ENCODE data around the gene AK5.

The AK5 gene

GRCh38 chr1:77355010-77355409 lies 73.2 kb downstream of the AK5 start:
- no peak for DNase-seq

- DNase-seq: no peak
Observed at GRCh38 chr1:77356136-77356535, 74.3 kb downstream of the AK5 start.

GRCh38 chr1:77360256-77360655 lies 78.4 kb downstream of the AK5 start:
- no peak for DNase-seq

GRCh38 chr1:77361621-77362020 lies 79.8 kb downstream of the AK5 start:
- no peak for DNase-seq

DNA sequence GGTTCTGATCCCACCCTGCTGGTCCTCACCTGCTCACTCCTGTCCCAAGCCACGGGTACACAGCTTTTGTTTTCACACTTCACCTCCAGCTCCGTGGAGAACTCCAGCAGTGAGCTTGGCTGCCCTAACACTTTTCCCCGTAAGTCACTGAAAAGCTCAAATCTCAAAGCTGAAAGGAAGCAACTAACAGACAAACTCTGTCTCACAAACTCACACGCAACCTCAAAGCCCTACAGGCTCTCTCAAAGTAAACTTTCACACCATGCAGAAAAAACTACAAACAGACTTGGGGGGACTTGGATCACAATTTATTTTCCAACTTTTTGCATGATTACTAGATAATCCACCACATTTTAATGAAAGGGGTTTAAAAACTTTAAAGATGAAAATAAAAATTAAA lies 88.3 kb downstream of the AK5 start:
- DNase-seq: no peak

DNA sequence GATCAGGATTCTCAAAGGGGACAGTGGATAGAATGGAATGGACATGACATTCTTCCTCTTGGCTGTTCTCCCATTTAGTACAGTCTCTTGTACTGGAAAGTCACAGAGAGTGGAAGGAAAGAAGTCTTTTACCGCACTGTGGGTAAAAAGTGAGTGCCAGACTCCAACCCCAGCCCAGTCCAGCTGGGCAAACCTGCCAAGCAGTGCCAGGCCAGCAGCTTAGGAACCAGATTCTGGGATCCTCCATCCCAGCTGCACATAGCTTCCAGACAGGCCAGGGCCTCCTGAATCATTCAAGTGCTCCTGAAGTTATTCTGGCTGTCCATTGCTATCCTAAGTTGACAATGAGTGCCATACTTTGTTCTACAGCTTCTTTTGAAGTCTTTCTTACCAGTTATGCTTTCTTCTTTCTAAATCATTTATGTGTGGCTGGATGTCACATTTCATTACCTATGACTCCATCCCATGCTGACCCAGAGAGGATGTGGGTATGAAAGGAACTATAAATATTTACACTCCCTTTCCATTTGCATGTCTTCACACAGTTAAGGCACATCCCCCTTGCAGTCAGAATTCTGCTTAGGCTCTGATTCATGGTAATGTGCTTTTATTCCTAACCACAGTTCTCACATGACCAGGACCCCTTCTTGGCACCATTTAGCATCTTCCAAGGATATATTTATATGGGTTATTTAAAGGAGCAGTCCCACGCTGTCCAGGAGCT lies 88.9 kb downstream of the AK5 start:
- DNase-seq: no peak

DNA sequence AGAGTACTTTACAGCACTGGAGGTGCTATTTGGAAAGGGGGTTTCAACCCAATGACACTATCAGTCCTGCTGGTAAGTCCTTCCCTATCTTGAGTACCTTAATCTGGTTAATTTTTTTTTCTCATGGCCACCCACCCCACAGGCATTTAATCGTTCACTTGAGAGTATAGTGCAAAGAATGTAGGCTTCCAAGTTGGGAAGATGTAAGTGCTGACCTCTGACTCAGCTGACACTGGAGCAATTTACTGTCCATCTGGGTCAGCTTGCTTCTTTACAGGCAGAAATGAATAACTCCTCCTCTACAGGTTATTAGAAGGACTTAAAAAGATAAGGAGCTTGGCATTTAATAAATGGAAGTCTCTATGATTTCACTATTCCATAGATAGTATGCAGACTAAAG lies 89.6 kb downstream of the AK5 start:
- DNase-seq: no peak

DNA sequence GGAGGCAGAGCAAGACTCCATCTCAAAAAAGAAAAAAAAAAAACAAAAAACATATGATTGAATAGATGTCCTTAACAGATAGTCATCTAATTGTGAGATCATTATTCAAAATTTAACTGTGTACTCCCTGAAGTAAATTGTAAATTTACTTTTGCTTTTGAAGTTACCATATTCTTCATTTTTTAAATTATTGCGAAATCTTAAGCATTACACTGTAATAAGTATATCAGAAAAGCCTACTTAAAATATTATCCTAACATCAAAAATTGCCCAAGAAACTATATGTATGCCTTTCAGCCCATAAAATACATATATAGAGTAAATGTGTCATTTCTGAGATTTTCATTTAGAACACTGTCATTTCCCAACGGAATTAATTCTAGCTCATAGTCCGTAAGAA lies 91.9 kb downstream of the AK5 start:
- DNase-seq: no peak

DNA sequence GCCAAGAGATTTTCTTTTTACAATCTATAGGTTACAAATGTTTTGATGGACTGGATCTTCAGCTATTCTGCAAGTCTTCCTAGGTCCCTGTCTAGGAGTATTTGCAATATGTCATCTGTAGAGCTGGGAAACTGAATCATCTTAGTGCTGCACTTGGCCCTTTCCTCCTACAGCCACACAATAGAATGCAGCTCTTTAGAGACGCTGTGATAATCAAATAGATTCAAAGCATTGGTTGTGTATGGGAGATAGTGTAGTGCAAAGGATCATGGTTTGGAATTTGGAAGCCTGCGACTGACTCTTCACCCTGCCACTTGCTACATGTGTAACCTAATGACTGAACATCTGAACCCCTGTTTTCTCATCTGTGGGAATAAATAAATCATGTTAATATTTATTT lies 93.7 kb downstream of the AK5 start:
- no peak for DNase-seq

DNA sequence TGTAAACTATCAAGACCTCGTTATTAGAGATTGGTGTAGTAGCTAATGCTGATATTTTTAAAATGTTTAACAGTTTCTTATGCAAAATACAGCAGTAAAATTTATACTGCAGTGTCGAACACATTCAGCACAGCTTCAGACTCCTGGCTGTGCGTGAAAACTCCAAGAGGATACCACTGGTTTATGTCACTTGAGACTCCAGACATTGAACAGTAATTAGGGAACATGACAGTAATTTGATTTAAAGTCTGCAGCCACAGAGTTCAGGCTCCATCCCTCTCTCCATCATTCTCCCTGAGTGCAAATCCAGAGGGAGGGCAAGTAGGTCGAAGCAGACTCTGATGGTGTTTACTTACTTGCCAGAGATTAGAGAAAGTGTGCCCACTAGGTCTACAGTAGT lies 94.2 kb downstream of the AK5 start:
- no peak for DNase-seq

- DNase-seq: no peak
Observed at GRCh38 chr1:77378723-77379535, 97.1 kb downstream of the AK5 start.

- DNase-seq: no peak
Observed at GRCh38 chr1:77382366-77382765, 100.5 kb downstream of the AK5 start.

DNA sequence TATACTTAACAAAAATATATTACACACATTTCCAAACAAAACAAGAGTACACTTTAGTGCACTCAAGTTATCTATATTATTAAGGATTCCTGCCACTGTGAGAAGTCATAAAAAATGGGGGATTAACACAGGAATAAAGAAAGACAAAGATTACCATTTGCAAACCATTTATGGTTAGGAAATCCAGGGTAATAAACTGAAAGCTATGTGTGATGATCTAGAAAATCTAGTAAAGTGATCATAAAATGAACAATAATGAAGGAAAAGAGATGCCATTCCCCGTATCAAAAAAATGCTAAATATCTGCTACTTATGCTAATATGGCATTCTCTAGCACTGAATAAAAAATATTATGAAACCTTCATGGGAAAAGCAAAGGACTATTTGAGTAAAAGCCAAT lies 101.4 kb downstream of the AK5 start:
- no peak for DNase-seq

GRCh38 chr1:77385551-77385950 lies 103.7 kb downstream of the AK5 start:
- DNase-seq: no peak

- no peak for DNase-seq
Observed at GRCh38 chr1:77386276-77386675, 104.5 kb downstream of the AK5 start.

- no peak for DNase-seq
Observed at GRCh38 chr1:77387553-77387952, 105.7 kb downstream of the AK5 start.

- DNase-seq: no peak
Observed at GRCh38 chr1:77388661-77389060, 106.8 kb downstream of the AK5 start.

- no peak for DNase-seq
Observed at GRCh38 chr1:77392486-77392885, 110.7 kb downstream of the AK5 start.

GRCh38 chr1:77394166-77394565 lies 112.3 kb downstream of the AK5 start:
- DNase-seq: no peak

GRCh38 chr1:77395051-77395450 lies 113.2 kb downstream of the AK5 start:
- DNase-seq: no peak

- no peak for DNase-seq
Observed at GRCh38 chr1:77398152-77398551, 116.3 kb downstream of the AK5 start.

- no peak for DNase-seq
Observed at GRCh38 chr1:77399250-77400086, 117.6 kb downstream of the AK5 start.

GRCh38 chr1:77400781-77401180 lies 119.0 kb downstream of the AK5 start:
- DNase-seq: no peak

DNA sequence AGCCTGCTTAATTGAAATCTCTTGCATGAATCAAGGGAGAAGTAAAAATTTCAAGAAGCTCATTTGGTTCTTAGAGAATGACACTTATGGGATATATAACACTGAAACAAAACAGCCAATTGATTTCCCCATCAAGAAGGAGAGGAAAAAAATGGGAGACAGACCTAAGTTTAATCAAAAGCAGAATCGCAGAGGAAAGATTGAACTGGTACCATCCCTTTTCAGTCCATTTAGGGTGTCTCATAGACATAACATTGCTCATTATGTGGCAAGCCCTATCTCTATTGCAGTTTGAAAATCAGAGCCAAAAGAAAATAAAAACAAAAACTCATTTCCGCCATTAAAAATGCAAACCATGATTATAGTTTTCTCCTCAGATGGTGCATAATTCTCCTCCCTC lies 119.6 kb downstream of the AK5 start:
- no peak for DNase-seq
